GM12891 (cell line): ENCODE data around the gene LMX1A.

Experiments used
- POLR2A ChIP-seq: IDR thresholded peaks from 2 replicates; pipeline ENCODE4 v1.6.1; 2011; ENCODE audit warnings: low read depth, low read length, control low read depth
- POLR2AphosphoS5 ChIP-seq: IDR thresholded peaks from 2 replicates; pipeline ENCODE4 v1.6.1; 2011; ENCODE audit warnings: low read depth, low read length, control low read depth
- POU2F2 ChIP-seq: IDR thresholded peaks from 2 replicates; pipeline ENCODE4 v1.6.1; 2011; ENCODE audit warnings: low read depth, mild to moderate bottlenecking, control low read depth, low read length, moderate library complexity
- SPI1 ChIP-seq: IDR thresholded peaks from 2 replicates; pipeline ENCODE4 v1.6.1; 2011; ENCODE audit warnings: low read depth, low read length, control low read depth
- TAF1 ChIP-seq: IDR thresholded peaks from 2 replicates; pipeline ENCODE4 v1.6.1; 2011; ENCODE audit warnings: low read depth, low read length, control low read depth

- TF ChIP-seq POLR2A (no peak), POLR2AphosphoS5 (no peak), TAF1 (no peak), POU2F2 (no peak), SPI1 (no peak)
Observed at GRCh38 chr1:165329104-165329503, 27.4 kb downstream of the LMX1A start.
